Measurements from ENCODE around the gene HCFC2.
"Not testable (repeated sequence)": the region's sequence is repeated elsewhere in the genome, so short reads cannot be mapped to it uniquely, and the experiment has no call there.

HCFC2 gene

DNA sequence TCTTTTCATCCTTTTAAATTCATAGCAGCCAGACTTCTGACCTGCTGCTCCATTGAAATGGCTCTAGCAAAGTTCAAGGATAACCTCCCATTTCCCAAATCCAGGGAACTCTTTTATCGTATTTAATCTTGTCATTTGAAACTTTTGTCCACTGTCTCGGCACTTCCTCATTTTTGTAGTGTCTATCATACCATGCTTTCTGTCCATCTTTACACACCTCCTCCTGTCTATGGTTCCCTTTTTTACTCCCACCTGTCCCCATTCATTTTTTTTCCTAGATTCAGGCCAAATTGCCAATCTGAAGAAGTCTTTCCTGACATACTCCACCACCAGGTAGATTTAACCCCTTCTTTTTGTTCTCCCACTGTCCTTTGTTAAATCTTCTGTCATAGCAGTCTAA lies 42.6 kb downstream of the HCFC2 start:
- no peak overlapping the region for H3K27ac ChIP-seq
- no peak for TF ChIP-seq ZFX (IDR thresholded peaks at IDR 0.05)
- TF ChIP-seq, protein P1, sequence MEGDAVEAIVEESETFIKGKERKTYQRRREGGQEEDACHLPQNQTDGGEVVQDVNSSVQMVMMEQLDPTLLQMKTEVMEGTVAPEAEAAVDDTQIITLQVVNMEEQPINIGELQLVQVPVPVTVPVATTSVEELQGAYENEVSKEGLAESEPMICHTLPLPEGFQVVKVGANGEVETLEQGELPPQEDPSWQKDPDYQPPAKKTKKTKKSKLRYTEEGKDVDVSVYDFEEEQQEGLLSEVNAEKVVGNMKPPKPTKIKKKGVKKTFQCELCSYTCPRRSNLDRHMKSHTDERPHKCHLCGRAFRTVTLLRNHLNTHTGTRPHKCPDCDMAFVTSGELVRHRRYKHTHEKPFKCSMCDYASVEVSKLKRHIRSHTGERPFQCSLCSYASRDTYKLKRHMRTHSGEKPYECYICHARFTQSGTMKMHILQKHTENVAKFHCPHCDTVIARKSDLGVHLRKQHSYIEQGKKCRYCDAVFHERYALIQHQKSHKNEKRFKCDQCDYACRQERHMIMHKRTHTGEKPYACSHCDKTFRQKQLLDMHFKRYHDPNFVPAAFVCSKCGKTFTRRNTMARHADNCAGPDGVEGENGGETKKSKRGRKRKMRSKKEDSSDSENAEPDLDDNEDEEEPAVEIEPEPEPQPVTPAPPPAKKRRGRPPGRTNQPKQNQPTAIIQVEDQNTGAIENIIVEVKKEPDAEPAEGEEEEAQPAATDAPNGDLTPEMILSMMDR (conservative IDR thresholded peaks at IDR 0.05), result no peak

DNA sequence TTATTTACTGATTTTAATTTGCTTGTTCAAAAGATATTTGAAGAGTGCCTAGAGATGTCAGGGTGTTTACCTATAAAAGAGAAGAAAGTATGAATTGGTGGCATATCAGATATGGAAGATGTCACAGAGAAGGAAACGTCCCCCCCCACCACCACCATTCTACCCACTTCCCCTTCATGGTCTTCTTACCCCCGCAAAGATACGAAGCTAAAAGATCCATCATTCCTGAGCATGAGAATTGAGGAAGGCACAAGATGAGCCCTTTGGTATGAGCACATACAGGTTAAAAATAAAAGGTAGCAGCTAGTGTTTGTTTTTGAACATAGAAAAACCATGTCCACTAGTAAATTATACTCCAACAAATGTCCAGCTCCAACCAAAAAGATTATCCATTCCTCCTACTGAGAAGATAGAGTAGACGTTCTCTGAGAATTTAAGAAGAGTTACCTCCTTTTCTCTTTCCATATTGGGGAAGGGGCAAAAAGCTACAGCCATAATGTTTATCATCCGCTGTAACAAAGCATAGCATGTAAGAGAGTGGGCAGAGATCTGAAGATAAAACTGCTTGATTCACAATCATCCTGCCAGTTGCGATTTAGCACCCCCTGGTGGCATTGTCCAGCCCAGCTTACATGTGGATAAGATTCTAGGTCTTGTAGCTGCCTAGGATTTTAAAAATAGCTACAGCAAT lies 44.6 kb downstream of the HCFC2 start:
- TF ChIP-seq, protein P1 (conservative IDR thresholded peaks at IDR 0.05), result peak; percentile 92
- TF ChIP-seq ZFX (IDR thresholded peaks at IDR 0.05), result no peak
- no peak overlapping the region for H3K27ac ChIP-seq

- TF ChIP-seq ZFX (IDR thresholded peaks at IDR 0.05), result no peak
- TF ChIP-seq, protein P1 (conservative IDR thresholded peaks at IDR 0.05), result peak; percentile 78
- no peak overlapping the region for H3K27ac ChIP-seq
Observed at GRCh38 chr12:104109446-104110271, 45.3 kb downstream of the HCFC2 start.

DNA sequence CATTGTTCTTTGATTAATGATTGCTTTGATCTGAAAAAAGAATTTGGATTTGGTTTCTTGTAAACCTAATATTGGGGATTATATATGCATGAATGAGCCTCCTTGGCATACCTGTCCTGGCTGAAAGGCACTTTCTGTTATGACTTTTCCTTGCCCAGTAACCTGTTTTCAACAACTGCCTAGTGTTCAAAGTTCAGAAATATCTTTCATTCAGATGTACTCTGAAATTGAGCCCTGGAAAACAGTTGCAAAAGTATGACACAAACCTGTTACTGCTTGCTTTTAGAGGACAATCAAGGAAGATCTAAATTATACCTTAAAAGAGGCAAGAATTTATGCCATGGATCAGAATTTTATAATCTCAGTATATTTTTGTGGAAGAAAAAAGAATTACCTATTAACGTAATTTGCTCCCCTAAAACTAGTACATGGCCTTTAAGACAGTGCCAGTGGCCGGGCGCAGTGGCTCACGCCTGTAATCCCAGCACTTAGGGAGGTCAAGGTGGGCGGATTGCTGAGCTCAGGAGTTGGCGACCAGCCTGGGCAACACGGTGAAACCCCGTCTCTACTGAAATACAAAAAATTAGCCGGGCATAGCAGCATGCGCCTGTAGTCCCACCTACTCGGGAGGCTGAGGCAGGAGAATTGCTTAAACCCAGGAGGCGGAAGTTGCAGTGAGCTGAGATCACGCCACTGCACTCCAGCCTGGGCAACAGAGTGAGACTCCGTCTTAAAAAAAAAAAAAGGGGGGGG lies 50.7 kb downstream of the HCFC2 start:
- not testable (repeated sequence) for H3K27ac ChIP-seq

- H3K27ac ChIP-seq, result no peak overlapping the region
- TF ChIP-seq, protein P1 (conservative IDR thresholded peaks at IDR 0.05), result no peak
- no peak for TF ChIP-seq ZFX (IDR thresholded peaks at IDR 0.05)
Observed at GRCh38 chr12:104115587-104115975, 51.2 kb downstream of the HCFC2 start.

- no peak overlapping the region for H3K27ac ChIP-seq
- TF ChIP-seq, protein P1 (conservative IDR thresholded peaks at IDR 0.05), result no peak
- no peak for TF ChIP-seq ZFX (IDR thresholded peaks at IDR 0.05)
Observed at GRCh38 chr12:104121001-104121400, 56.7 kb downstream of the HCFC2 start.

- TF ChIP-seq ZFX (IDR thresholded peaks at IDR 0.05), result no peak
- TF ChIP-seq, protein P1 (conservative IDR thresholded peaks at IDR 0.05), result no peak
- H3K27ac ChIP-seq, result no peak overlapping the region
Observed at GRCh38 chr12:104122298-104122697, 58.0 kb downstream of the HCFC2 start.

Data from C4-2B (cell line).